ENCODE measurements around the gene WNK2.

WNK2 gene

DNA sequence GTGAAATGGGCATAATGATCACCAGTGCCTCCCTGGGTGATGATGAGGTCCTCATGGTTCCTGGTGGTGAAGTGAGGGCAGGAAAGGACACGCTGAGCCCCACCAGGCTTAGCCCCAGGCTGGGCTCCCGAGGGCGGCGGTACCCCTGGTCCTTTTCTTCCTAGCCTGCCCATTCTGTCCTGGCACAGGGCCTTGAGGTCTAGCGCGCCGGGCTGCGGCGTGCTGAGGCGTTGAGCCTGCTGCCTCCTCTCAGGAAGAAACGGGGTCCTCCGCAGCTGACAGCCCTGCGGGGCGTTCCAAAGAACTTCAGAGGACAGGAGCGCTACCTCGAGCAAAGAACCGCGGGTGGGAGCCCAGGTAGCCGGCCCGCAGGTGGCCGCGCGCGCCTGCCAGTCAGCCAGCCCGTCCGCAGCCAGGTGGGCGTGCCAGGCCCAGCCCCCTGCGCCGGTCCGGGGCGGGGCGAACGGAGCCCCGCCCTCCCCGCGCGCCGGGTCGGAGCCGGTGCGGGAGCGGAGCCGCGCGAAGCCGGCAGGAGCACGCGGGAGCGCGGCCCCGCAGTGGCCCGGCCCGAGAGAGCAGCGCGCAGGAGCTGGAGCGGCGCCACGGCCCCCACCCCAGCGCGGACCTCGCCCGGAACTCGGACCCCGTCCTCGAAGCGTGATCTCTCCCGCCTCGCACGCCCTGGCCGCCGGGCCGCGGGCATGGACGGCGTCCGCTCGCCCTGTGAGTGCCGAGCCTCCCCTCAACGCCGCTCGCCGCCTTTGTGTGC lies at the start of gene WNK2:
WNK2 (plus strand) TSS at position 477 of the 769 bp plus-strand sequence. CDS start 791 bp downstream, outside the sequence.
- no peak within 1 kb of the TSS for H3K4me3 ChIP-seq (ENCODE audit: low read length)
- TF ChIP-seq, protein P1, sequence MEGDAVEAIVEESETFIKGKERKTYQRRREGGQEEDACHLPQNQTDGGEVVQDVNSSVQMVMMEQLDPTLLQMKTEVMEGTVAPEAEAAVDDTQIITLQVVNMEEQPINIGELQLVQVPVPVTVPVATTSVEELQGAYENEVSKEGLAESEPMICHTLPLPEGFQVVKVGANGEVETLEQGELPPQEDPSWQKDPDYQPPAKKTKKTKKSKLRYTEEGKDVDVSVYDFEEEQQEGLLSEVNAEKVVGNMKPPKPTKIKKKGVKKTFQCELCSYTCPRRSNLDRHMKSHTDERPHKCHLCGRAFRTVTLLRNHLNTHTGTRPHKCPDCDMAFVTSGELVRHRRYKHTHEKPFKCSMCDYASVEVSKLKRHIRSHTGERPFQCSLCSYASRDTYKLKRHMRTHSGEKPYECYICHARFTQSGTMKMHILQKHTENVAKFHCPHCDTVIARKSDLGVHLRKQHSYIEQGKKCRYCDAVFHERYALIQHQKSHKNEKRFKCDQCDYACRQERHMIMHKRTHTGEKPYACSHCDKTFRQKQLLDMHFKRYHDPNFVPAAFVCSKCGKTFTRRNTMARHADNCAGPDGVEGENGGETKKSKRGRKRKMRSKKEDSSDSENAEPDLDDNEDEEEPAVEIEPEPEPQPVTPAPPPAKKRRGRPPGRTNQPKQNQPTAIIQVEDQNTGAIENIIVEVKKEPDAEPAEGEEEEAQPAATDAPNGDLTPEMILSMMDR (conservative IDR thresholded peaks at IDR 0.05; ENCODE audit: low read length) = no peak
- no peak for DNase-seq (ENCODE audit: low read depth)

DNA sequence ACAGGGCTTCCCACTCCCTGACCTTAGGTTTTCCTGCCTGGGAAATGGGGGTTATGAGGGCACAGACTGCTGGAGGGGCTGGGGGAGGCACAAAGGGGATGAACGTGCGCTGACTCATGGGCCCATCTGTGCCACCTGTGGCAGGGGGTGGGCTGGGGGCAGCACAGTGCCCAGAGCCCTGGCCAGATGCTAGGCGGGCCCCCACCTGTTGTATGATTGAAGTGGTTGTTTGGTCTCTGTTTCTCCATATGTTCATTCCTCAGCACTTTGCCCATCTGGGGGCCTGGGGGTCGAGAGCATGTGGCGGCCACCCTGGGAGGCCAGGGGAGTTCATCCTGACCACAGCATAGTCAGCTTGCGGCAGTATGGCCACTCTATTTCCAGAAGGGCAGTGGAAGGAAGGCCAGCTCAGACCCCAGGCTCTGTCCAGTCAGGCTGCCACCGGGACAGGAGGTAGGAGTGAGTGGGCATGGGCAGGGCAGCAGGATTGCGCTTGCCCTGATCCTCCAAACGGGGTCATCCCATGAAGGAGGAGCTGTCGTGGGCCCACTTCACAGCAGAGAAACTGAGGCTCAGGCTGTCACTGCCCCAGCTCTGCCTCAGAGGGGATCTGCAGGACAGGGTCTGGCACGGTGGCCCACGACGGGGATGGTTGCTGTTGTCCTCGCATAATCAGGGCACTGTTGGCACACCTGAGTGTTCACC lies 49.0 kb upstream of the WNK2 start:
- DNase-seq (ENCODE audit: low read depth) = no peak
- peak overlapping the region; percentile 68 for H3K4me3 ChIP-seq (ENCODE audit: low read length)
- TF ChIP-seq, protein P1 (conservative IDR thresholded peaks at IDR 0.05; ENCODE audit: low read length) = no peak

DNA sequence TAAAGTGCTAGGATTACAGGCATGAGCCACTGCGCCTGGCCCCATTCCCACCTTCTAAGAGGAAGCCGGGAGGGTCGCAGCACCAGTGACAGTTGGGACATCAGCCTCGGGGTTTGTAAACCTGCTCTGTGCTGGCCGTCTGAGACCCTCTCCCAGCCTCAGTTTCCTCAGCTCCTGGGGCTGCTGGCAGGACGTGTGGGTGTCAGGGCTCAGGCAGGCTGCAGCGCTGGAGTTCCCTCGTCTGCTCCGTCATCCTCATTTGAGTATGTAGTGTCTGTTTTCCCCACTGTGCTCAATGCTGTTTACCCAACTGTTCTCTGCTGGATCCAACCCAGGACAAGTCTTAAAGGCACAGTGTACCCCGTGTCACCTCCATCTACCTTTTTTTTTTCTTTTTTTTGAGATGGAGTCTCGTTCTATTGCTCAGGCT lies 47.9 kb upstream of the WNK2 start:
- no peak overlapping the region for H3K4me3 ChIP-seq (ENCODE audit: low read length)
- TF ChIP-seq, protein P1 (conservative IDR thresholded peaks at IDR 0.05; ENCODE audit: low read length) = no peak
- no peak for DNase-seq (ENCODE audit: low read depth)

DNA sequence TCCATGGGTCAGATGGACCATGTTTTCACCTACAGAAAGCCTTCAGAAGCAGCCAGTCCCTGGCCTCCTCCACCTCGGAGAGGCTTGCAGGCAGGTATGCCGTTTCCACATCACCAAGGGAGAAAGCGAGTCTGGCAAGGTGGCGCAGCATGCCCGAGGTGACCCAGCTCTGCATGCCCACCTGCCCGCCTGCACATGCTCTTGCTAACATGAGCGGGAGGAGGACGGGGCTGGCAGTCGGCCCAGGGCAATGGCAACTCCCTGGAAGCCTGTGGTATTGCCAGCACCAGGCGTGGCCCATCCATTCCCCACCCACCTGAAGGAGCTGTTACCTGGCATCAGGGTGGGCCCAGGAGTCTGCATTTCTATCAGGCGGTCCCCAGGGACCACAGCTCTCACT lies 46.6 kb upstream of the WNK2 start:
- TF ChIP-seq, protein P1 (conservative IDR thresholded peaks at IDR 0.05; ENCODE audit: low read length) = no peak
- no peak for DNase-seq (ENCODE audit: low read depth)
- H3K4me3 ChIP-seq (ENCODE audit: low read length) = no peak overlapping the region

DNA sequence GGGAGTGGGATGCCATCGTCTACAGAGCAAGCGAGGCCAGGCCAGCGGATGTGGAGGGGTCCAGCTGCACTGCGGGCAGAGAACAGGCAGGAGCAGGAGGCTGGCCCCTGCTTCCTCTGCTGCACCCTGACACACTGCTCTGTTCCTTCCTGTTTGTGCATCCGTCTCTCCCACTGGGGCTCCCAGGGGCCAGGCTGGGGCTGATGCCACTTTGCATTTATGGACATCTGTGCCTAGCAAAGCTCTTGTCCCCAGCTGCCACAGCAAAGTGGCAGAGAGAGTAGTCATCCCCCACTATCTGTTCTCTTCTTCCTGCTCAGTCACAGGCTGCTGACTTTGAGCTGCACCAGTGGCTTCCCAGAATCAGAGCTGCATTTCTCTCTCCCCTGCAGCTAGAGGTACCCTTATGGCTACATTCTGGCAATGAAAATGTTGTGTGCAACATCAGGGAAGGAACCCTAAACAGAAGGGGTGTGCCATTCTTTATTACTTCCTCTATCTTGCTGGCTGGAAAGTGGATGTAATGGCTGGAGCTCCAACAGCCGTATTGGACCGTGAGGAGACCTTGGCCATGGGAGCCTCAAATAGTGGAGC lies 45.7 kb upstream of the WNK2 start:
- TF ChIP-seq, protein P1 (conservative IDR thresholded peaks at IDR 0.05; ENCODE audit: low read length) = no peak
- no peak for DNase-seq (ENCODE audit: low read depth)
- no peak overlapping the region for H3K4me3 ChIP-seq (ENCODE audit: low read length)

DNA sequence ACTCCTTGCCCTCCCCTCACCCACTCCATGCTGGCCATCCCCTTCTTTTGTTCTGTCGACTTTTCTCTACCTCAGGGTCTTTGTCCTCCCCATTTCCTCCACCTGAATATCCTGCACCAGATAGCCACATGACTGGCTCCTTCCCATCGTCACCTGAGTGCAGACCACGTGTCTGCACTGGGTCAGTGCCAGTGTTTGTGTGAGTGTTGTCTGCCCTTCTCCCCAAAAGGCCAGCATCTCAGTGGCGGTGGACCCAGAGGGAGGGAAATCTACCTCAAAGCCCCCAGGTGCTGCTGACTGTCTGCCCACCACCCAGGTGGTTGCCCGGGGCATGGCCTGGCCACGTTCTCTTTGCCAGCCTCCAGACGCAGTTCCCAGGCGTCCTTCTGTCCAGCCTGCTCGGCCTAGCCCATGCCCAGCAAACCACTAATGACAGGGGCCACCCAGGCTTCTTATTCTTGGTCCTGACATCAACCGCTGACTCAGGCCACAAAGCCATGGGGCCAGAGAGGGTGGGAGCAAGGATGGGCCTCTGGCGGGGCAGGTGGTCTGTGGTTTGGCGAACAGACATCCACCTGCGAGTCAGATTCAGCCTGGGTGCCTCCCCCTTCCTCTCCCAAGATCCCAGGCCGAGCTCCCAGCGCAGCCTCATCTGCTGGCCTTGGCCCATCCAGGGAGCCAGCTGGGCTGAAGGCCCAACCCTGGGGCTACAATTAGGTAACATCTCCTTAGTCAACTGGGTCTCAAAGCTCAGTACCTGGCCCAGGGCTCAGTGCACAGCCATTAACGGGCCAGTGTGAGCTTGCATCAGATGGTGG lies 44.4 kb upstream of the WNK2 start:
- TF ChIP-seq, protein P1 (conservative IDR thresholded peaks at IDR 0.05; ENCODE audit: low read length) = no peak
- DNase-seq (ENCODE audit: low read depth) = no peak
- H3K4me3 ChIP-seq (ENCODE audit: low read length) = no peak overlapping the region

Data from AG10803 (cell line).